IPS-NIHi11 (cell line): ENCODE data around the gene IRS1.

Experiments used
- DNase-seq: peaks from one replicate; pipeline ENCODE4 v3.0.0; 2012; ENCODE audit warnings: mixed read lengths, low spot score

Gene IRS1

DNA sequence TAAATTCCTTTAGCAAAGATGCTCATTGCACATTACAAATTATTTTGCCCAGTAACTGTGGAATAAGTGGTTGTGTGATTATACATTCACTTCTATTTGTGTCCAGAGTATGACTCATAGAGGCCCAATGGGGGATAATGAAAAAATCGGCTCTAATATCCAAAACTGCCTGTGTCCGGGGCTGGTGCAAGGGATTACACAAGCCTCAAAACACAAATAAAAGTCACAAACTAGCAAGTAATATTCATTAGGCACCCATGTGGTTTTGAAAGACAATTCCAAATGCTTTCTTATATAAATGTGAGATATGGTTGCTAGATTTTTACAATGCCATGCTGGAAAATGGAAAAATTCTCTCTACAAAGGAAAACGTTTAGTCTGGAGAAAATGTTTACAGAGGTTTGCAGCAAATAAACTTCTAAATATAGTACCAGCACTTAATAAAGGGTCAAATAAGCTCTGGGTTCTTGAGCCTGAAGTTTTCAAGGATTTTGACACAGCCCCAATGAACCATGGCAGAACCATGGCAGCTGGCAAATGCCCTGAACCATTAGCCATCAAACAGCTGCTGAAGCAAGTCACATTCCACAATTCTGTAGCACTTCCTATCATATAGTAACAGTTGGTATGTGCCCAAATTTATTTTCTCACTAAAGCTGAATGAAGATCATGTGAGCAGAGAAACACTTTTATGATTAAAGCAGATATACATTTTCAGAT, 40.5 kb downstream of the IRS1 start:
- no peak for DNase-seq

DNA sequence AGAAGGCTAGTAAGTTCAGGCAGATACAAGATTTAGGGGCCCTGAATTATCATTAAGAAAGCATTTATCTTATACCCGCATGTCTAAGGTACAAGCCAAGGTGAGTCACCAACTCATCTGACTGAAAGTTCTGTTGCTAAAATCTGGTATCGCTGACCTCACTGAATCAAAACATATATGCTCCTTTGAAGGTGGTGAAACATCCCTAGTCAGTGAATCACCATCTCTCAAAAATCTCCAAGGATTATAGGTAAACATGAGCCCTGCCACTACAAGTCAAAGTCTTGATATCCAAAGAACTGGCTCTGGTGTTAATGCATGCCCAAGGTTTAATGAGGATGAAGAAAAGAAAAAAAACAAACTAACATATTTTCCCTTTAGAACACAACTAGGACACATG, 43.5 kb downstream of the IRS1 start:
- DNase-seq: no peak

DNA sequence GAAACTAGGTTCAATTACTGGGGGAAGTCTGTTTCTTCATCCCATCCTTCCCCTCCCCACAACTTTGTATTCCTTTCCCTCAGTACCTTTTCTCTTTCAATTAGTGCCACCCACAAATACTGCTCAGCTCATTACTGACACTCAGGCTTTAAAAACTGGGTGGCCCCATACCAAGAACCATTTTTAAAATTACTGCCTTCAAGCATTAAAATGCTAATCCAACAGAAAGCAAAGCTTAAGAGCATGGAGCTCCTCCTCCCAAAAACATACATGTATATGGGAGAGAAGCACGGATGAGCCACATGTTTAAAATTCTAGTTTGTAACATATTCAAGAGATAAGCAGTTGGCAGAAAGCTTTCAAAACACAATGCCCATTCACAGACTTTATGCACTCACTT, 44.0 kb downstream of the IRS1 start:
- DNase-seq: no peak

DNA sequence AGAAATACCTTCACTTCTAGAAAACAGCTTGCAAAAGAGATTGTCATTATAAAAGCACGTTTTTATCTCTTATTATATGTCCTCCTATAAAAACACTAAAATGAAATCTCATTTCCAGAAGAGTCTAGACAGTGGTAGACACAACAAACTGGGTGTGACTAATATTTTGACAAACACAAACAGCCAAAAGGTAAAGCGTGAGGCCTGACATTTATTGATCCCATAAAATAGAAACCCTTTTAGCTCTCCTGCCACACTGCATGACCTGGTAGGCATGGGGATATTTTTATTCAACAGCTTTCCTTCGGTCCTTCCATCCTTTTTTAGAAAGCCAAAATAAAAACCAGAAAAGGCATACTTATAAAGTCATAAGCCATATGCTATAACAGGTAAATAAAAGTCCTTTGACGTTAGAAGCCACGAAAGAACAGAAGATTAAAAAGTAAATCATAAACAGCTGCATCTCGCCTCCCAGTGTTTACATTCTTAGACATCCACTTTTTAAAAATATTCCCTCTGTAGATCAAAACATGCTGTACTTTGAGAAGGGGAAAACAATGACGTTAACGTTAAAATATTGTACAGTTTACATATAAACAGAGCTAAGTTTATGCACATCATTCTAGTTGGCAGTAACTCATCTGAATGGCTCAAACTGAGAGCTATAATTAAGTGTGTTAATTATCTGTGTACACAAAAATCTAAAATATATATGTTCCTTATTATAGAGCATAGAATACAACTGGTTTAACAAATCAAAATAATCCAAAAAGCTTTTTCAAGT, 44.6 kb downstream of the IRS1 start:
- DNase-seq: no peak

DNA sequence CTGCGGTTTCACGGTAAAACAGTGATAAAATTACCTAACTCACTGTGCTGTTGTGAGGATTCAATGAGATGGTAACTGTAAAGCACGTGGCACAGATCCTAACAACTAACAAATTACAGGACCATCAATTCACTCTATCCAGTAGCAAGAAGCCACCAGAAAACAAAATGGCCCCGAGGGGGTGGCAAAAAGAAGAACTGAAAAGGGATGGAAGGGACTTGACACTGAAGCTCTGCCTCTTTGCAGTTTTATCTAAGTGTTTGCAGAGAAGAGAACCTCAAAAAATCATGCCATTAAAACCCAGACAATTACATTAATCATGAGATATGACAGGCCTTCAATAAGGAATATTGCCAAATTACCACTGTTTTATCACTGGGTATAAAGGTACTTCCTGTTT, 46.7 kb downstream of the IRS1 start:
- no peak for DNase-seq

DNA sequence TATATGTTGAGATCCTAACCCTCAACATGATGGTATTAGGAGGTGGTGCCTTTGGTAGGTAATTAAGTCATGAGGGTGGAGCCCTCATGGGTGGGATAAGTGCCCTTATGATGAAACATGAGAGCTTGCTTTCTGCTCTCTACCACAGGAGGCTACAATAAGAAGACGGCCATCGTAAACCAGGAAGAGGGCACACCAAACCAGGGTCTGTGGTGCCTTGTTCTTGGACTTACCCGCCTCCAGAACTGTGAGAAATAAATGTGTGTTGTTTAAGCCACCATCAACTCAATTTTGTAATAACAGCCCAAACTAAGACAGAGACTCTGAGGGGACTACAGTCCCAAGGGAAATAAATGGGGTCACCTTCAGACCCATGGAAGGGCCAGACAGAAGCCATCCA, 52.3 kb downstream of the IRS1 start:
- no peak for DNase-seq

DNA sequence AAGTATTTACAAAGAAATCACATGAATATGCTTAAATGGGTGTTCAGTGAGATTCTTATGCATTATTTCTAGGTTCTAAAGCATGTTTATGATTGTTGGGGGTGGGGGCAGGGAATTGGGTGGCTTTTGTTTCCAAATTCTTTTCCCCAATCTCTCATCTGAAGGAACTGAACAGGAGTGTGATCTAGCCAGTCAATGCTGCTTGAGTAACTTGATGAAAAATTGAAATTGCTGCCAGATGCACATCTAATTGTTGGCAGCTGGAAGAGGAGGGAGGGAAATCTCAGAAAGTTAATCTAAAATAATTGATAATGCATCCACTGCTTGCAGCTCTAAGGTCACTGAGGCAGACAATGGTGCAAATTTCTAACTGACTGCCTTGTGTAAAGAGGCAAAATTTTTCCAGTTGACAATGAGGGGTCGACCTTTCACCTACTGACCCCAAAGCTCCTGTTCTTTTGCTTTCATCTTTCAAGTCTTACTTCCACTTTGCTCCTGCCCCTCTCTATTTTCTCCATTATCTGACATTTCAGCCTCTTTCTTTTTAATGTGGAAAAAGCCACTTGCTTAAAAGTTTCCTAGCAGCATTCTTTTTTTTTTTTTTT, 53.3 kb downstream of the IRS1 start:
- DNase-seq: no peak

DNA sequence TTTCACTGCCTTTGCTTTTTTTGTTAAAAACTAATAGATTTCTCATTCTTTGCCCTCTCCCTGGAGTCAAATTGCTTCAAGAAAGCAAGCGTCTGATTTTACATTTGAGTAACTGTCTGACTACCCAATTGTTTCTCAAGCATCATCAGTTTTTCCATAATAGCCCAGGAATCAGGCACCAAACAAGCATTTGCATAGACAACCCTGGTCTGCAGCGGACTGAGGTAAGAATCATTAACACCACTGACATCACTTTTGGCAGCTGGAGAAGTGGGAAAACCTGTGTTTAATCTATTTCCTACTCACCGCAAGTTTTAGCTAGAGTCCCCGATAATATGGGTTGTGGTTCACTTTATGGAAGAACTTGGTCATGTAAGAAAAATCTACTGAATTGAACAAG, 55.7 kb downstream of the IRS1 start:
- no peak for DNase-seq

DNA sequence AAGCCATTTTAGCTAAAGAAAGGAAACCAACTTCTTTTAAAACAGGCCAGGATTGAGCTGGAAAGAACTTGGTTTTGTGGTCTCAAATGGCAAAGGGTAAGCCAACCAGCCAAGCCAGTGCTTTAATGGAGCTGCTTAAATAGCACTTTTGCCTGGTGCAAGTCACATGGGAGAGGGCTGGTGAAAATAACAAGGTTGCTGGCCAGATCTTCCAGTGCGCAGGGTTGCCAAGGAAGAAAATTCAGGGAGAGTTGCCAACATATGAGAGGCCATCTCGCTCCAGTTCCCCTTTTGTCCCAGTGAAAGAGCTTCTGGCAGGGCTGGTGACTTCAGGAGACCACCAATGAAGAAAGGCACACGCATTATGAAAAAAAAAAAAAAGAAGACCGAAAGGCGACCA, 57.3 kb downstream of the IRS1 start:
- no peak for DNase-seq

DNA sequence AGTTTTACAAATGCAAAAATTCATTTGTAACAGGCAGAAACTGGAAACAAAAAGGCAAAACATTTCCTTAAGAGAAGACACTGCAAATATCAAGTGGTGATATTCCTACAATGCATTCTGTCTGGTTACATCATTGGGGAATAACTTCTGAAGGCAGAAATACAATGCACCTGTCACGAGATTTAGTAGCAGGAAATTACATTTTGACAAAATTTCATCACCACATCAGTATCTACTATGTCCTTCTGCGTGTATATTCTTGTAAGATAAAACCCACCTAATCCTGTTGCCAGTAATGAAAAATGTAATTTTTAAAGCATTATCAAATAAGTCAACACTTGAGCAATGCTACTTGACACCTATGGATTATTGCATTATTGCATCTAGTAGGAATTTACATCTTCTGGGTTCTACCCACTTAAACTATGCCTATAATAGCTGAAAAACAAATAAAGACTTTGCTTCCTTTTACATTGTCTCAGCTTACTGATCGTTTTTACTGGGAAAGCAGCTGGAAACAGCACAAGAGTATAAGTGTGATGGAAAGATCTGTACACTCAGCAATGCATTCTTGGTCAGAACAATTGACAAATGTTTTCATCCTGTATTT, 59.5 kb downstream of the IRS1 start:
- DNase-seq: no peak

DNA sequence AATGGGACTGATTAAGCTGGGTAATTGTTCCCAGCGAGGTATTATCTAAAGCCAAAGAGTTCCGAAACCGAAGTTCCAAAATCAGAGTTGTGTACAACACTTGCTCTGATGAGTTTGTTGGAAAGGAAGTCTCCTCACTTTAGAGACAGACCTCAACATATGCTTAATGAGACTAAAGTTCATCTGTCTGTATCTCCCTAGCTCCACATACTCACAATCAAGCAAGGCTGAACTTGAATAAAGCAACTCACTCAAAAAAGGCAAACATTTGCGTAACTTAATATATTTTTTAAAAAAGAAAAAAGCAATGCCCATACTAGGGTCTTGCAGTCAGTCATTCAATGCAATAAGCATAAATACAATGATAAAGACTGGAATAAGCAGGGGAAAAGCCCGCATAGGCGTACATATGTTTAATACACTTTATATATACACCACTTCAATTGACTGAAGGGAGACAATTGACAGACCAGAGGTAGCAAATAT, 60.0 kb downstream of the IRS1 start:
- DNase-seq: no peak

DNA sequence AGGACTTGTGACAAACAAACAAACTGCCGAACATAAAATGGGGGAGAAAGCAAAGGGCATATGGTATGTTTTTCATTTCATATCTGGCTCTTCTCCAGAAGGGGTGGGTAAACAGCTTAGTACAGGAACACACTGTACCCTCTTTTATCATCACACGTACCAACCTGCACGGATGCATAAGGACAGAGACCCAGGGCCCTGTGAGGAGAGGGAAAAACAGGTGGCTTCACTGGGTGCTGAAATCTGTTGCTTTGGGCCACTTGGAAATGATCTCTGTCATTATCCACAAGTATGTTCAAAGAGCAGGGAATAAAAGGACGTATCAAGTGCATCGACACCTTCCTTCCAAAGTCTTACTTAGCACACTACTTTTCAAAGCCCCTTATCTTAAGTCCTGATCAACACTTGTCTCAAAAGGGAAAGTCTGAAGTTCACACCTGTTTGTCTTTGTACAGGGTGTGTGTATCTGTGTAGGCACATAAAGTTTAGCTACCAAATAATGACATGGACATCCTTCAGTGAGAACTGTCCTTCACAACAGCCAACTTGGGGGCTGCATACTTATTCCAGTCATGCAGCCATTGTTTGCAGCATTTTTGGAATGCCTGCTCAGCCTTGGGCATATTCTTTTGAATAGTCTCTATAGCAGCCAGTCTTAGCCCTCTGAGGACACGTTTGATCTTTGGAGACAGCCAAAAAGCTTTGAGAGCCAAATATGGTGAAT, 60.6 kb downstream of the IRS1 start:
- DNase-seq: no peak

DNA sequence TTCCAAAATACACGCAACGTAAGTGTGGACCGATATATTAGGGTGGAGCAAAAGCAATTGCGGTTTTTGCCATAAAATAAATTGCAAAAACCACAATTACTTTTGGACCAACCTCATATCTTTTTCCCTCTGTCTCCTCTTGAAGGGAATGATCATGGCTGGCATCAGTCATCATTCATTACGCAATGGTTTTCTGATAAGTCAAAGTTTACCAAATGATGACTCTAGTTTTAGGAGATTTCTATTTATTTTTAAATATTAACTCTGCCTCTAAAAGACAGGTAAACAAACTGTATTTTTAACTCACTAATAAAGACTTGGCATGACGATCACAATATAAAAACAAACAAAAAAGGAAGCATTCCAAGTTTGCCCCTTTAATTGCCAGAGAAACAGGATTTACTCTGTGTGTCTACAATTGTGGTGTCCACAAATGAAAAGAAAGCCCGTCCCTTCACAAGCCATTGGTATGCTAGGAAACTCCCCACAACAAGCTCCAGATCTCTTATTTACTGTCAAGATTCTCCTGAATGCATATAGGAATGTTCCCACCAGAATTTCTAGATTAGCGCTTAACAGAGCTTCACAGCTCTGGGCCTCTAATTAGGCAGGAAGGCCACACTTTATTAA, 61.3 kb downstream of the IRS1 start:
- no peak for DNase-seq

DNA sequence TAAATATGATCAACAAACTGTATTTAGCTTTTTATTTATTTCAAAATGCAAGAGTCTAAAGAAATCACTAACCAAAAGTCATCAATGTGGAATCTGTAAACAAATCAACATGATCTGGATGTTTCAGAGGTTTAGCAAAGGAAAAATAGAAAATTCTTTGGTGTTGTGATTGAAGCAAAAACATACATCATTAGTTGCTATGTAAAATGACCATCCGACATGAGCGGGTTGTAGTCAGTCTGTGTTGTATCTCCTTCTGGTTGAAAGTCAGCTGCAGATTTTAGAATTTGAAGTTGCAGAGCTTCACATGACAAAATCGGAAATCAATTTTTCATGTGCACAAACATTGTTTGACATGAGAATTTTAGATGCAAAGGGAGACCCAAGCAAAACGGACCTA, 63.2 kb downstream of the IRS1 start:
- no peak for DNase-seq

DNA sequence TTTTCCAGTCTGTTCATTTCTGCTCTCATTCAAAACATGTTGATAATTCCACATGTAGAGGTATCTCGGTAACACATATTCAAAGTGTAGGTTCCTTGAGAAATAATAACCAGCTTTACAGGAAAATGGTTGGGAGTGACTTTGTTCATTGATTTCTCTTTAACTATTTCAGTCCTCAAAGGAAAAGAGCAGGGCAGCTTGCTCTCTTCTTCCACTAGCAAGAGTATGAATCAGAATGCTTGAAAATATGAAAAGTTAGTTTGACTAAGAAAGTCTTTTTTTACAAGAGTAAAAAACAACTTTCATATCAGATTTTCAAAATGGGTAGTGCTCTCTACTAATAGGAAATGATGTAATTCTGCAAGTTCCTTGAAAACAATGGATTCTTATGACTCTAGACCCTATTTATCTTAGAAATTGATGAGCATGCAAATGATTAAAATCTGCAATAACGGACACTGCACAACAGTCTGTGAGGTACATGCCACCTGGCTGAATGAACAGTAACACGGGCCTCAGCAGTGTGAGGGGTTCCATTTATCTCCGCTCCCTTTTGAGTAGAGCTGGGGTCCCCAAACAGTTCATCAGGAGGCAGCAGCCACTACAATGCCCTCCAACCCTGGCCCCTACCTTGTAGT, 65.6 kb downstream of the IRS1 start:
- no peak for DNase-seq

DNA sequence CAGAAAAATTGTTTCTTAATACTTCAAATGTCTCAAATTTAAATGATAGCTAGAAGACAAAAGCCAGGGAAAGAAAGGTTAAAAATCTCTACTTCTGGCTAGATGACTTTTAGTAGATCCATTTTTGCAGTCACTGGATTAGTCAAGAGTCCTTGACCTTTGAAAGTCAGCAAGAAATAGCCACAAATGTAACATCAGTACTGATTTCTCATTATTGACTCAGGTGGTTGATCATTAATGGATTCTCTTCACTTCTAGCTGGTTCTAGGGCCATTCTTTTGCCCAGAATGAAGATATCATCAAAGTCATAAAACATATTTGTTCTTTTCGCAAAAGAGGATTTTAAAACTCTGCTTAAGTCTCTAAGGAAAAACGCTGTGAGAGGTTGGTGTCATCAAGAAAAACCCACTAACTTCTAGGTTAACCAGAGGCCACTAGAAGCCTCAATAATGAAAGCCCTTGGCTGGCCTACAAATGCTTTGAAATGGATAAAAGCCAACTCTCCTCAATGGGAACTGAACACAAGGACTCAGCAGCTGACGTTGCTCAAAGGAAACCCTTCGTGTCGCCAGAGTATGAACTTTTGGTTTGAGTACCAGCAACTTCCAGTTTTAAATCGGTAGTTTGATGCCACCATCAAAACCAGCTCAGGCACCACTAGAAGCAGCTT, 66.3 kb downstream of the IRS1 start:
- DNase-seq: no peak

DNA sequence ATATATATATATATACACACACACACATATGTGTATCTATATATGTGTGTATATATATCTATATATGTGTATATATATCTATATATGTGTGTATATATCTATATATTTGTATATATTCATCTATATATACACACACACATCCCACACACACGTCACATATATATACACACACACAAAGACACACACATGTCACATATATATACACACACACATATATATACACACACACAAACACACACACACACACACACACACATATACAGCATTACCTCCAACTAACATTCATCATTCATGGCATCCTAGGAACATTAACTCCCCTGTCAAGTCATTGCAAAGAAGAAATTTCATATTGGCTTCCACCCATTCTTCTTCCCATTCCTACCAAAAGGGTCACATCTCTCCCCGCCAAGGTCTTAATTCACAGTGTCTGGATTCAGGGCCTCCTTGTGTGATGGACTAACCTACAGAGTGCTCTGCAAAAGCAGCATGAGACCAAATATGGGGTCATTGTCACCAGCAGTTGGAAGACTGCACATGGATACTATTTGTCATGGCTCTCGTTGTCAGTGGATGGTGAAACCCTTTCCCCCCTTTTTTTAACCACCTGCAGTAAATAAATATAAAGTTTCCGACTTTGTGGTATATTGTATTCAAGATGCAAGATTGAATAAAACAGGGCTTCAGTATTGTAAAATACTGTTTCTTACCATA, 67.0 kb downstream of the IRS1 start:
- DNase-seq: no peak

DNA sequence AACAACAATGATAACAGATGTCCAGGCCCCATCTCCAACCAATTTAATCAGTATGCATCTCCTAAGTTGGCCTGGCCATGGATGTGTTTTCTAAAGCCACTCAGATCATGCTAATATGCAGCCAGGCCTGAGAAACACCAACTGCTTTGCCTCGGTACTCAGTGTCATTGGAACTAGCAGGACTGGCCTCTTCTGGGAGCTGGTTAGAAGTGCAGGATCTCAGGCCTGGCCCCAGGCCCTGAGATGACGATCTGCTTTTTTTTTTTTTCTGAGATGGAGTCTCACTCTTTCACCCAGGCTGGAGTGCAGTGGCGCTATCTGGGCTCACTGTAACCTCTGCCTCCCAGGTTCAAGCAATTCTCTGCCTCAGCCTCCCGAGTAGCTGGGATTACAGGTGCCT, 69.1 kb downstream of the IRS1 start:
- DNase-seq: peak; percentile 43

DNA sequence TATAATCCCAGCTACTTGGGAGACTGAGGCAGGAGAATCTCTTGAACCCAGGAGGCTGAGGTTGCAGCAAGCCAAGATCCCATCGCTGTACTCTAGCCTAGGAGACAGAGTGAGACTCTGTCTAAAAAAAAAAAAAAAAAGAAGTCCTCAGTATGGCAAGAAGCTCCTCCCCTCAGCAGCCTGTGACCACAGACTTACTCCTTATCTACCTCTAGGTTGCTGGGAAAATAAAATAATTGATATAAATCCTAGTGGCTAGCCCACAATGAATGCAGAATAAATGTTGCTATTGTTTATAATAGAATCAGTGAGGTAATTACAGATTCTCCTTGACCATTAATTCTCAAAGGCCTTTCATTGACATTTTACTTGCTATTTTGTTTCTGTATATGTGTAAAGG, 70.6 kb downstream of the IRS1 start:
- no peak for DNase-seq

DNA sequence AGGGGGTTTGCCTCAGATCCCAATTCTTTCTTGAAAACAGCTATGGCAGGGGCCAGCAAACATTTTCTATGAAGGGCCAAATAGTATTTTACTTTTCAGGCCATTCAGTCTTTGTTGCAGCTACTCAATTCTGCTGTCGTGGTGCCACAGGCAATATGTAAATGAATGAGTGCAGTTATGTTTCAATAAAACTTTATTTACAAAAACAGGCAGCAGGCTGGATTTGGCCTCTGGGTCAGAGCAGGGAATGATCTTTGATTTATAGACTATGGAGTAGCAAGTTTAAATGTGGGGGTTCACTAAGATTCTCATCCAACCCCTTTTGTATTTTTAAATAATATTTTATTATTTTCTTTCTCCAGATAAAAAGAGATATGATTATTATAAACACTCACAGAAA, 72.4 kb downstream of the IRS1 start:
- no peak for DNase-seq
